GM12878 (cell line): ENCODE results near the gene KCNQ1OT1. TPM values are rescaled to one million over a fixed set of nuclear protein-coding genes. Genes with fewer than 3 reads are reported as not detected.

Experiments
- ATAC-seq: fragments of 200-7000 bp; cut with Tn5 transposase; 3 replicates; pipeline ENCODE4 v1.9.1; 2020; ENCODE audit warnings: mild to moderate bottlenecking, moderate library complexity
- BruUV-seq: library from RNA; stranded (reverse); fragments of 400-500 nt; replicated peaks from 2 replicates; lab custom pipeline; 2021; lab: Mats Ljungman, UMichigan
- CTCF ChIA-PET: fragments of 300-600 bp; sonication (Branson Sonifier 250); formaldehyde crosslinking; extraction: SDS; loops from one replicate; lab custom pipeline; 2021; ENCODE audit warnings: inconsistent platforms; lab: Yijun Ruan, JAX
- POLR2A ChIA-PET: fragments of 350-600 bp; formaldehyde crosslinking; extraction: SDS; loops from one replicate; lab custom pipeline; 2021; ENCODE audit warnings: inconsistent platforms; lab: Charles Lee
- RAD21 ChIA-PET: fragments of 300-600 bp; sonication (Branson Sonifier 250); formaldehyde crosslinking; loops from one replicate; lab custom pipeline; 2023; ENCODE audit warnings: antibody characterized with exemption; ENCODE audit not compliant: unreplicated experiment; lab: Charles Lee
- SMC1A ChIA-PET: fragments of 300-600 bp; sonication (Branson Sonifier 250); formaldehyde crosslinking; loops from one replicate; lab custom pipeline; 2023; ENCODE audit not compliant: unreplicated experiment, uncharacterized antibody; lab: Charles Lee
- DNase-seq: peaks from one replicate; pipeline ENCODE4 v3.0.0-alpha.2; 2011; ENCODE audit warnings: low read depth, low spot score
- FAIRE-seq: peaks from 3 replicates; lab custom pipeline; 2011; peaks lifted over from hg19 to GRCh38; lab: Jason Lieb, UNC
- H2AFZ ChIP-seq: 2 replicates; pipeline ENCODE4 v1.6.0; 2011; ENCODE audit warnings: low read depth, low read length, control low read depth; ENCODE audit not compliant: control insufficient read depth
- H3K27ac ChIP-seq: 2 replicates; pipeline ENCODE4 v1.5.1; 2011; ENCODE audit warnings: control low read depth; ENCODE audit not compliant: control insufficient read depth, insufficient read depth
- H3K27me3 ChIP-seq, 2 experiments: replicated peaks in 1 of 2; 2 replicates each; pipeline versions ENCODE4 v1.6.0 to v1.6.1; 2011; ENCODE audit warnings: low read length in 1 of 2; ENCODE audit not compliant: control insufficient read depth in 2 of 2, insufficient read depth in 2 of 2
- H3K36me3 ChIP-seq, 2 experiments: 2 replicates each; pipeline ENCODE4 v1.5.1; 2011; ENCODE audit warnings: low read length in 1 of 2; ENCODE audit not compliant: control insufficient read depth in 2 of 2, insufficient read depth in 2 of 2
- H3K4me1 ChIP-seq: 2 replicates; pipeline ENCODE4 v1.6.1; 2011; ENCODE audit warnings: mild to moderate bottlenecking, low read length, moderate library complexity, mixed read lengths; ENCODE audit not compliant: control insufficient read depth, insufficient read depth
- H3K4me2 ChIP-seq: 2 replicates; pipeline ENCODE4 v1.6.0; 2011; ENCODE audit warnings: control low read depth; ENCODE audit not compliant: control insufficient read depth, insufficient read depth
- H3K4me3 ChIP-seq: fragments of 200-600 bp; sonication (generic); 2 replicates; pipeline ENCODE4 v1.5.1; 2016
- H3K79me2 ChIP-seq: 2 replicates; pipeline ENCODE4 v1.6.0; 2011; ENCODE audit warnings: low read length; ENCODE audit not compliant: control insufficient read depth, insufficient read depth
- H3K9ac ChIP-seq: 2 replicates; pipeline ENCODE4 v1.8.0; 2011; ENCODE audit warnings: low read length, control low read depth, mixed read lengths; ENCODE audit not compliant: control insufficient read depth, insufficient read depth
- H3K9me3 ChIP-seq: replicated peaks from 3 replicates; pipeline ENCODE4 v1.5.1; 2011; ENCODE audit warnings: mild to moderate bottlenecking, low read length; ENCODE audit not compliant: control insufficient read depth, insufficient read depth
- H4K20me1 ChIP-seq: 2 replicates; pipeline ENCODE4 v1.6.0; 2011; ENCODE audit not compliant: control insufficient read depth, insufficient read depth
- BMI1 ChIP-seq: fragments of 450-650 bp; IDR thresholded peaks from 2 replicates; pipeline ENCODE4 v1.6.1; 2016; ENCODE audit warnings: mild to moderate bottlenecking, moderate library complexity, borderline replicate concordance
- CBX5 ChIP-seq: sonication (generic); IDR thresholded peaks from 2 replicates; pipeline ENCODE4 v1.6.1; 2016; ENCODE audit warnings: low read depth, moderate library complexity, mild to moderate bottlenecking, inconsistent platforms
- CEBPB ChIP-seq, 2 experiments: fragments of 150-350 bp in 1 of 2; IDR thresholded peaks; 2 replicates each; pipeline ENCODE4 v1.6.1; 2012 to 2014; ENCODE audit warnings: low read depth in 2 of 2, low read length in 2 of 2, borderline replicate concordance in 1 of 2, inconsistent platforms in 1 of 2
- CREM ChIP-seq: IDR thresholded peaks from 2 replicates; pipeline ENCODE4 v1.6.1; 2014; ENCODE audit warnings: antibody characterized with exemption, low read depth
- E4F1 ChIP-seq: fragments of 450-650 bp; IDR thresholded peaks from 2 replicates; pipeline ENCODE4 v1.6.1; 2018; ENCODE audit warnings: borderline replicate concordance, mild to moderate bottlenecking; ENCODE audit not compliant: partially characterized antibody
- FOXK2 ChIP-seq: fragments of 450-650 bp; IDR thresholded peaks from 2 replicates; pipeline ENCODE4 v1.6.1; 2017; ENCODE audit warnings: mild to moderate bottlenecking, moderate library complexity
- FOXM1 ChIP-seq: IDR thresholded peaks from 2 replicates; pipeline ENCODE4 v1.6.1; 2012; ENCODE audit warnings: low read depth, mild to moderate bottlenecking, inconsistent platforms, low read length, moderate library complexity
- HDAC6 ChIP-seq: fragments of 200-600 bp; sonication (generic); IDR thresholded peaks from one replicate; pipeline ENCODE4 v1.8.0; 2017; ENCODE audit warnings: antibody characterized with exemption; ENCODE audit not compliant: unreplicated experiment
- PKNOX1 ChIP-seq: fragments of 450-650 bp; IDR thresholded peaks from 2 replicates; pipeline ENCODE4 v1.6.1; 2016; ENCODE audit warnings: mild to moderate bottlenecking
- POLR2AphosphoS2 ChIP-seq: IDR thresholded peaks from 2 replicates; pipeline ENCODE4 v1.6.1; 2011; ENCODE audit warnings: low read depth, mild to moderate bottlenecking, low read length, improper control_type of control experiment, moderate library complexity
- SMAD1 ChIP-seq: fragments of 450-650 bp; IDR thresholded peaks from 2 replicates; pipeline ENCODE4 v1.6.1; 2018; ENCODE audit warnings: mild to moderate bottlenecking, low read depth; ENCODE audit not compliant: partially characterized antibody
- SRF ChIP-seq, 2 experiments: IDR thresholded peaks; 2 replicates each; pipeline ENCODE4 v1.6.1; 2011; ENCODE audit warnings: low read depth in 2 of 2, low read length in 2 of 2, mild to moderate bottlenecking in 1 of 2, moderate library complexity in 1 of 2
- WRNIP1 ChIP-seq: IDR thresholded peaks from 2 replicates; pipeline ENCODE4 v1.6.1; 2011; ENCODE audit warnings: low read depth, low read length, improper control_type of control experiment, borderline replicate concordance
- ZBED1 ChIP-seq: IDR thresholded peaks from 2 replicates; pipeline ENCODE4 v1.6.1; 2016; ENCODE audit warnings: borderline replicate concordance
- ZSCAN29 ChIP-seq: fragments of 450-650 bp; IDR thresholded peaks from 2 replicates; pipeline ENCODE4 v1.6.1; 2017; ENCODE audit warnings: mild to moderate bottlenecking, moderate library complexity
- WGBS: methylation state at CpG from one replicate; pipeline ENCODE4 v1.1.6; 2016; ENCODE audit warnings: low lambda C conversion rate; ENCODE audit not compliant: insufficient replicate concordance, insufficient coverage; ENCODE audit errors: missing lambda C conversion rate; 5-methylcytosine and 5-hydroxymethylcytosine counted together
- in situ Hi-C: fragments of 300-500 bp; cut with MboI; formaldehyde crosslinking; loops from 9 replicates; pipeline ENCODE4 v1.14.3; 2018; ENCODE audit warnings: mixed read lengths
- intact Hi-C: fragments of 100-400 bp; cut with micrococcal nuclease; formaldehyde crosslinking; loops from one replicate; pipeline ENCODE4 v1.14.2; 2022; ENCODE audit not compliant: unreplicated experiment
- polyA plus RNA-seq, 11 experiments: library from polyadenylated mRNA; depleted of rRNA in 4 of 11; unstranded in 6 of 11; stranded (reverse) in 5 of 11; fragments of >200 nt; fragmentation: Nextera tagmentation in 4 of 11; fragmentation: Illumina TruSeq in 1 of 11; extraction: Ambion mirVana in 4 of 11; extraction: Trizol in 1 of 11; gene quantifications; 1 replicate in 1 of 11; 2 replicates in 10 of 11; pipeline versions ENCODE4 v1.2.1 to v1.2.3, GENCODE V29; 2011 to 2016; ENCODE audit warnings: inconsistent platforms in 2 of 11, missing spikeins in 2 of 11, low read depth in 1 of 11
- total RNA-seq, 4 experiments: library from RNA; depleted of rRNA in 3 of 4; stranded (reverse); fragments of >200 nt in 3 of 4; fragmentation: Illumina TruSeq in 1 of 4; extraction: Trizol in 1 of 4; gene quantifications; 2 replicates each; pipeline versions ENCODE4 v1.2.1 to v1.2.3, GENCODE V29; 2013 to 2021

The KCNQ1OT1 gene
- total and polyA plus RNA-seq, 10 of the 15 experiments (the other 5 are each of a cell fraction or from before 2014, with no cell fraction given): 0.02 to 1.6 (median 0.41) TPM

- intact Hi-C loops (no loop called here), in situ Hi-C loops (no loop called here)
- Histone ChIP-seq H3K4me2 (no peak overlapping the region), H3K27ac (no peak overlapping the region), H3K79me2 (no peaks in the 10 kb centered on the region), H4K20me1 (no peaks in the 10 kb centered on the region), H3K27me3 (no peaks in the 10 kb centered on the region; a peak in 1 of 4 replicates), H3K9me3 (no peaks in the 10 kb centered on the region)
- no TSS peak for BruUV-seq
- POLR2A ChIA-PET: no interaction called here
- 55% methylated on average over 14 of the region's 14 CpGs for WGBS
- ATAC-seq: no peak
- TF ChIP-seq SRF (IDR thresholded peaks at IDR 0.05; ENCODE audit: low read depth in 2 of 2, low read length in 2 of 2) (no peak), ZBED1 (no peak), SMAD1 (no peak), POLR2AphosphoS2 (no peak), PKNOX1 (no peak), BMI1 (no peak), HDAC6 (no peak), CEBPB (IDR thresholded peaks at IDR 0.05; ENCODE audit: borderline replicate concordance in 1 of 2, low read depth in 2 of 2, low read length in 2 of 2) (no peak), E4F1 (no peak), ZSCAN29 (no peak), FOXK2 (no peak), WRNIP1 (no peak), CBX5 (no peak), CREM (no peak), FOXM1 (no peak)
- TF ChIP-seq, all 136 proteins: peak for 0
- ChIA-PET CTCF (no interaction called here), SMC1A (no interaction called here), RAD21 (no interaction called here)
- DNase-seq: no peak
- Histone ChIP-seq H2AFZ (no peak overlapping the region), H3K4me3 (no peak overlapping the region), H3K36me3 (no peaks in the 10 kb centered on the region), H3K4me1 (no peaks in the 10 kb centered on the region), H3K9ac (no peak overlapping the region)
- FAIRE-seq: no peak
Observed at GRCh38 chr11:2564008-2564530, 135.7 kb downstream of the KCNQ1OT1 start.
